H9 (cell line): ENCODE measurements around the gene MMP2. TPM values are rescaled to one million over a fixed set of nuclear protein-coding genes. Genes with fewer than 3 reads are reported as not detected.

Experiments
- DNase-seq: peaks from one replicate; pipeline ENCODE4 v3.0.0-alpha.2; 2017
- H2AFZ ChIP-seq: one replicate; pipeline ENCODE4 v1.6.1; 2013; ENCODE audit warnings: mild to moderate bottlenecking, low read length, control low read depth, moderate library complexity
- H2AK5ac ChIP-seq: 2 replicates; pipeline ENCODE4 v1.6.1; 2013; ENCODE audit warnings: low read length, control low read depth, mixed read lengths; ENCODE audit not compliant: insufficient read length
- H2BK120ac ChIP-seq: one replicate; pipeline ENCODE4 v1.6.1; 2013; ENCODE audit warnings: low read depth, mild to moderate bottlenecking, low read length, control low read depth, inconsistent platforms; ENCODE audit not compliant: poor library complexity, severe bottlenecking
- H2BK12ac ChIP-seq: 2 replicates; pipeline ENCODE4 v1.6.1; 2013; ENCODE audit warnings: low read length, control low read depth, mixed read lengths, low read depth; ENCODE audit not compliant: insufficient read length
- H2BK15ac ChIP-seq: 2 replicates; pipeline ENCODE4 v1.6.1; 2013; ENCODE audit warnings: low read depth, low read length, control low read depth
- H2BK20ac ChIP-seq: one replicate; pipeline ENCODE4 v1.6.1; 2013; ENCODE audit warnings: low read depth, mild to moderate bottlenecking, low read length, control low read depth, inconsistent platforms; ENCODE audit not compliant: poor library complexity, severe bottlenecking
- H2BK5ac ChIP-seq: 2 replicates; pipeline ENCODE4 v1.6.1; 2013; ENCODE audit warnings: low read length, control low read depth, mixed read lengths; ENCODE audit not compliant: insufficient read length
- H3K14ac ChIP-seq: 2 replicates; pipeline ENCODE4 v1.6.1; 2013; ENCODE audit warnings: low read length, control low read depth; ENCODE audit not compliant: insufficient read depth
- H3K18ac ChIP-seq: 2 replicates; pipeline ENCODE4 v1.6.1; 2013; ENCODE audit warnings: low read depth, mild to moderate bottlenecking, mixed read lengths, low read length, control low read depth; ENCODE audit not compliant: insufficient read length
- H3K23ac ChIP-seq: 2 replicates; pipeline ENCODE4 v1.6.1; 2013; ENCODE audit warnings: low read length, control low read depth, mixed read lengths, low read depth; ENCODE audit not compliant: insufficient read length
- H3K23me2 ChIP-seq: 2 replicates; pipeline ENCODE4 v1.6.1; 2013; ENCODE audit warnings: low read depth, mild to moderate bottlenecking, mixed read lengths, low read length, control low read depth; ENCODE audit not compliant: insufficient read length, poor library complexity, severe bottlenecking
- H3K27ac ChIP-seq: 2 replicates; pipeline ENCODE4 v1.5.1; 2013; ENCODE audit warnings: low read length, control low read depth, mixed read lengths, low read depth; ENCODE audit not compliant: insufficient read length
- H3K27me3 ChIP-seq: 2 replicates; pipeline ENCODE4 v1.6.1; 2013; ENCODE audit warnings: low read length, control low read depth, inconsistent platforms; ENCODE audit not compliant: insufficient read depth
- H3K4ac ChIP-seq: 2 replicates; pipeline ENCODE4 v1.6.1; 2013; ENCODE audit warnings: low read depth, mild to moderate bottlenecking, control low read depth, inconsistent platforms, low read length, moderate library complexity
- H3K4me1 ChIP-seq: 2 replicates; pipeline ENCODE4 v1.6.1; 2013; ENCODE audit warnings: low read length, control low read depth, inconsistent platforms; ENCODE audit not compliant: insufficient read depth
- H3K4me2 ChIP-seq: 2 replicates; pipeline ENCODE4 v1.6.1; 2013; ENCODE audit warnings: low read length, control low read depth, mixed read lengths; ENCODE audit not compliant: insufficient read length, insufficient read depth
- H3K56ac ChIP-seq: 2 replicates; pipeline ENCODE4 v1.6.1; 2013; ENCODE audit warnings: low read depth, mild to moderate bottlenecking, mixed read lengths, low read length, control low read depth; ENCODE audit not compliant: insufficient read length
- H3K79me1 ChIP-seq: 2 replicates; pipeline ENCODE4 v1.6.1; 2013; ENCODE audit warnings: low read depth, mild to moderate bottlenecking, moderate library complexity, low read length, control low read depth, inconsistent platforms; ENCODE audit not compliant: insufficient read depth, poor library complexity, severe bottlenecking
- H3K79me2 ChIP-seq: 2 replicates; pipeline ENCODE4 v1.6.1; 2013; ENCODE audit warnings: low read length, control low read depth, inconsistent platforms; ENCODE audit not compliant: insufficient read depth
- H3K9ac ChIP-seq: 2 replicates; pipeline ENCODE4 v1.6.1; 2013; ENCODE audit warnings: low read length, control low read depth, mixed read lengths; ENCODE audit not compliant: insufficient read length; ENCODE audit errors: extremely low read depth
- H3K9me3 ChIP-seq: one replicate; pipeline ENCODE4 v1.6.1; 2013; ENCODE audit warnings: low read depth, low read length, inconsistent platforms; ENCODE audit not compliant: control insufficient read depth
- H3T11ph ChIP-seq: one replicate; pipeline ENCODE4 v1.6.1; 2013; ENCODE audit warnings: mild to moderate bottlenecking, low read length, control low read depth, inconsistent platforms
- H4K20me1 ChIP-seq: one replicate; pipeline ENCODE4 v1.6.1; 2013; ENCODE audit not compliant: control insufficient read depth, insufficient read length, insufficient read depth
- H4K5ac ChIP-seq: 2 replicates; pipeline ENCODE4 v1.6.1; 2013; ENCODE audit warnings: low read depth, mild to moderate bottlenecking, mixed read lengths, low read length, control low read depth; ENCODE audit not compliant: insufficient read length
- H4K8ac ChIP-seq: replicated peaks from 2 replicates; pipeline ENCODE4 v1.6.1; 2013; ENCODE audit warnings: low read length, control low read depth, mixed read lengths, low read depth; ENCODE audit not compliant: insufficient read length
- H4K91ac ChIP-seq: 2 replicates; pipeline ENCODE4 v1.6.1; 2013; ENCODE audit warnings: low read depth, mild to moderate bottlenecking, moderate library complexity, mixed read lengths, low read length, control low read depth; ENCODE audit not compliant: insufficient read length
- H3K27ac Mint-ChIP-seq, 3 experiments: 2 replicates in 2 of 3; 3 replicates in 1 of 3; pipeline ENCODE4 v1.8.0; 2020 to 2021; ENCODE audit warnings: mixed read lengths in 3 of 3, mild to moderate bottlenecking in 1 of 3, moderate library complexity in 1 of 3
- H3K27me3 Mint-ChIP-seq: 2 replicates; pipeline ENCODE4 v1.8.0; 2021; ENCODE audit warnings: low read depth, mild to moderate bottlenecking, moderate library complexity, mixed read lengths
- H3K36me3 Mint-ChIP-seq, 3 experiments: 2 replicates in 2 of 3; 3 replicates in 1 of 3; pipeline ENCODE4 v1.8.0; 2020 to 2021; ENCODE audit warnings: low read depth in 3 of 3, mixed read lengths in 3 of 3; ENCODE audit not compliant: insufficient read depth in 1 of 3
- H3K4me1 Mint-ChIP-seq, 2 experiments: 2 replicates each; pipeline ENCODE4 v1.8.0; 2020; ENCODE audit warnings: mixed read lengths in 2 of 2
- H3K4me3 Mint-ChIP-seq, 2 experiments: 2 replicates in 1 of 2; 3 replicates in 1 of 2; pipeline ENCODE4 v1.8.0; 2020 to 2021; ENCODE audit warnings: mild to moderate bottlenecking in 2 of 2, mixed read lengths in 2 of 2, moderate library complexity in 1 of 2
- H3K9me3 Mint-ChIP-seq, 2 experiments: 2 replicates in 1 of 2; 3 replicates in 1 of 2; pipeline ENCODE4 v1.8.0; 2020; ENCODE audit warnings: mild to moderate bottlenecking in 2 of 2, mixed read lengths in 2 of 2, moderate library complexity in 1 of 2
- CTCF ChIP-seq: fragments of 200-600 bp; sonication (generic); conservative IDR thresholded peaks from 3 replicates; pipeline ENCODE4 v1.8.0; 2021; ENCODE audit warnings: antibody characterized with exemption, mild to moderate bottlenecking
- total RNA-seq: library from RNA; stranded (reverse); gene quantifications from 2 replicates; pipeline ENCODE4 v1.2.1, GENCODE V29; 2021

Gene MMP2
- total RNA-seq, 1 experiment from 2014 or later = 23.1 TPM

- Histone ChIP-seq H3K9ac (no peak overlapping the region), H3K79me2 (no peaks in the 10 kb centered on the region), H2BK5ac (no peak overlapping the region), H3K23ac (no peak overlapping the region), H3K27ac (no peak overlapping the region), H3K18ac (no peak overlapping the region), H3K56ac (no peak overlapping the region), H4K8ac (no peak overlapping the region), H2BK12ac (no peak overlapping the region), H3K27me3 (no peaks in the 10 kb centered on the region), H3K4ac (no peak overlapping the region), H2BK20ac (no peak overlapping the region), H3K4me2 (no peak overlapping the region), H4K20me1 (no peaks in the 10 kb centered on the region), H2AFZ (no peak overlapping the region), H3K23me2 (no peaks in the 10 kb centered on the region), H4K5ac (no peak overlapping the region), H3T11ph (no peak overlapping the region), H3K79me1 (no peaks in the 10 kb centered on the region), H2AK5ac (no peak overlapping the region), H4K91ac (no peak overlapping the region), H3K4me1 (no peaks in the 10 kb centered on the region), H2BK120ac (no peak overlapping the region), H2BK15ac (no peak overlapping the region), H3K14ac (no peak overlapping the region), H3K9me3 (no peaks in the 10 kb centered on the region)
- no peak for TF ChIP-seq CTCF
- Mint-ChIP-seq H3K9me3 (no peaks in the 10 kb centered on the region), H3K36me3 (no peaks in the 10 kb centered on the region), H3K4me1 (no peaks in the 10 kb centered on the region), H3K4me3 (no peak overlapping the region), H3K27me3 (peaks cover 5% of the 10 kb centered on the region), H3K27ac (no peak overlapping the region)
- no peak for DNase-seq
Observed at GRCh38 chr16:55438281-55438680, 40.7 kb upstream of the MMP2 start.
